ENCODE results near the gene PCGF3.
"Not testable (repeated sequence)": the region's sequence is repeated elsewhere in the genome, so short reads cannot be mapped to it uniquely, and the experiment has no call there.

Gene PCGF3

DNA sequence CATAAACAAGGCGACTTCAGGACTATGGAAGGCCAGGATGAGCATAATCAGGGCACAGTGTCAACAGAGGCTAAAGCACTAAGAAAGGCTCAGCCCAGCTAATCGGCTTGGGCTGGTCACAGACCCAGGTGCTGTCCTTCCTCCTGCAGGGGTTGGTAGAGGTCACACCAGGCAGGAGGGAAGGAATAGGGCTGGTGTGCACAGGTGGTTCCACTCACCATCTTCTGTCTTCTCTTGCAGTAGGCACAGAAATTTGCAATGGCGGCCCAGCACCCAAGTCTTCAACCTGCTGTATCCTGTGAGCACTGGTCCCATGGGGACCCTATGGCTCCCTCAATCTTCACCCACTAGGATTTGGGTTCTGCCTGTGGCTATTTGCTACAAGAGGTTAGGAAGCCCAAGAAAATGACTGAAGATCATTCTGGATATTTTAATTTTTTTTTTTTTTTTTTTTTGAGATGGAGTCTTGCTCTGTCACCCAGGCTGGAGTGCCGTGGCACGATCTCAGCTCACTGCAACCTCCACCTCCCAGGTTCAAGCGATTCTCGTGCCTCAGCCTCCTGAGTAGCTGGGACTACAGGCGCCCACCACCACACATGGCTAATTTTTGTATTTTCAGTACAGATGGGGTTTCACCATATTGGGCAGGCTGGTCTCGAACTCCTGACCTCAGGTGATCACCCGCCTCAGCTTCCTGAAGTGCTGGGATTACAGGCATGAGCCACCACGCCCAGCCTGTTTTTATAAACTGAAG lies 35.6 kb upstream of the PCGF3 start:
- DNase-seq, result not testable (repeated sequence)

DNA sequence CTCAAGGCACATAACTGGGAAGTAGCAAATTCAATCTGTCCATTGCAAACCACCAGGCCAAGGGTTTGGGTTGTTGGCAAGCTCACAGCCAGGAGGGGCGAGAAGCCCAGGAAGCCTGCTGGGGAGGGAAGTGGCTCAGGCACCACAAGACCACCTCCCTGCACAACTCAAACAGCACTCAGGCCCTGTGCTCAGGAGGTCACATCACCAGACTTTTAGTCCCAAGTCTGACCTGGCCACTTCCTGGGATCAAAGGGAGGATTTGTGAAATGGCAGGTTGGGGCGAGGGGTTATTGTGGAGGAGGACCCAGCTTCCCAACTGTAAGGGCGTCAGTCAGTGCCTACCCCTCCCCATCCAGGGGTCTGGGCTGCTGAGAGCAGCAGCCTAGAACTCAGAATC lies 33.9 kb upstream of the PCGF3 start:
- DNase-seq, result no peak

- DNase-seq, result no peak
Measured at GRCh38 chr4:673349-674091, 32.1 kb upstream of the PCGF3 start.

DNA sequence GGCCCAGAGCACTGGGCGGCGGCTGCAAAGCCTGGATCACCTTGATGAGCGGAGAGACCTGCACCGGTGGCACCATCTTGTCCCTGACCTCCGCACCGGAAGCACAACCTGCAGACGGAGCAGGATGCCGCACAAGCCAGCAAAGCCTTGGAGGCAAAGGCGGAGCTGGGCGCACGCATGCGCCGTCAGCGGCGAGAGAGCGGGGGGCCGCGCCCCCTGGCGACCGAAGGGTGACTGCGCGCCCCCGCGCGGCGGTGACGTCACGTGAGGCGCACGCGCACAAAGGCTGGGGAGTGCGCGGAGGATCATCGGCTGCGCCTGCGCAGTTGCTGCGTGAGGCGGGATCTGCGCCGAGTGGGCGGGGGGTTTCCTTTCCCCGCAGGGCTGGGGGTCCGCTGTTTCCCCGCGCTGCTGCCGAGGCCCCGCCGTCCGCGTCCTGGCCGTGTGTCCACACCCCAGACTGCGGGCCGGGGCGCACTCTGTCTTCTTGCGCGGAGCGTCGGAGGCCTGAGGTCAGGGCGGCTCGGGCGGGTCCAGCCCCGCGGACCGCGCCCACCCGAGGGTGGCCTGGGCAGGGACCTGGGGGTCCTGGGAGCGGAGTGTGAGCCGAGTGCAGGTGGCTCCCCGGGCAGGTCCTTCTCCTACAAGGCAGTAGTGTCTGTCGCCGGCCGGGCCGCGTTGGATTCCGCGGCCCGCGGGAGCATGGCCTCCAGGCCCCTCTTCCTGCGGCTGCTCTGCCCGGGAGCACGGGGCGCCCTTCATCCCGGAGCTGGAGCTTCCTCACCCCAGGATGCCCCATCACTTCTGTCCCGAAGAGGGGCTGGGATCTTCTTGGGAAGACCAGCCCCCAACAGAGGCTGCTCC lies 31.2 kb upstream of the PCGF3 start, which contains the start of the genes ATP5ME and MYL5:
TSS of gene ATP5ME (minus strand) at position 105 of the 864 bp plus-strand sequence. CDS start at position 76, 29 bp downstream.
TSS of gene MYL5 (plus strand) at position 371 of the 864 bp plus-strand sequence. CDS start 3,485 bp downstream, outside the sequence.
- DNase-seq, result peak; percentile 97

- DNase-seq, result no peak
Measured at GRCh38 chr4:675036-675882, 30.4 kb upstream of the PCGF3 start.

DNA sequence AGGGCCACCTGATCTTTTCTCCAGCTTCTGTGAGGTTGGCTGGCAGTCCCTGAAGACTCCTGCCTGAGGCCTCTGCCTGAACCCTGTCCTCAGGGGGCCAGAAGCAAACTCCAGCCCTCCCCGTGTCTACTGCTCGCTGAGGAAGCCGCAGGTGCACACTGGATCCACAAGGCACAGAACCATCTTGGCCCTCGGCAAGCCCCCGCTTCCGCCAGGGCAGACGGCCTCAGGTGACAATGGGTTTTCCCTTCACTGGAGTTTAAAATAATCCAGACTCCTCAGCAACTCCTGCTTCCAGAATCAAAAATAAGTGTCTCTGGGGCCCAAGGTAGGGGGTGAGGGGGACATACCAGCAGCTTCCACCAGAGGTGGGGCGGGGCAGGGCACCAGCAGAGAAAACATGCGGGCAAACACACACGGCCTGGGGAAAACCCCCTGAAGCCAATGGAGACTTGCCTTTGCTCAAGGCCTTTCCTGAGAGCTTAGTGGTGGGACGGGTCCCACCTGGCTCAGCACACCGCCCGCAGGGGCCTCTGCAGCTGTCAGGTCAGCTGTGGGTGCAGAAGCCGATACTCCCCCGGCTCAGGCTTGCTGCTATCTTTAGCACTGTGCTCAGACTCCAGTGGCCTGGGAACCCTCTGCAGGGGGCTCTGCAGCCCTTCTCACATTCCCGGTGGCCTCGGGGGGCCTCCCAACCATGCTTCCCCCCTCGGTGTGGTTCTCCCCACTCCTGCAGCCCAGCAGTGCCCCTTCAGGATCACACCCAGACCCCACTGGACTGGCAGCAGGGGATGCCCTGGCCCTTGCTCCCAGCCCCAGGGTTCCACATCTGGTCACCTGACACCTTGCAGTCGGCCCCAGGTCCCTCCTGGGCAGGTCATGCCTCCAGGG lies 29.4 kb upstream of the PCGF3 start:
- DNase-seq, result no peak

GRCh38 chr4:676871-677235 lies 28.8 kb upstream of the PCGF3 start:
- DNase-seq, result no peak

GRCh38 chr4:677431-678293 lies 28.0 kb upstream of the PCGF3 start:
- DNase-seq, result no peak

- no peak for DNase-seq
Measured at GRCh38 chr4:678331-679103, 27.1 kb upstream of the PCGF3 start.

GRCh38 chr4:679104-679481 lies 26.5 kb upstream of the PCGF3 start:
- no peak for DNase-seq

GRCh38 chr4:679629-680028 lies 26.0 kb upstream of the PCGF3 start:
- no peak for DNase-seq

DNA sequence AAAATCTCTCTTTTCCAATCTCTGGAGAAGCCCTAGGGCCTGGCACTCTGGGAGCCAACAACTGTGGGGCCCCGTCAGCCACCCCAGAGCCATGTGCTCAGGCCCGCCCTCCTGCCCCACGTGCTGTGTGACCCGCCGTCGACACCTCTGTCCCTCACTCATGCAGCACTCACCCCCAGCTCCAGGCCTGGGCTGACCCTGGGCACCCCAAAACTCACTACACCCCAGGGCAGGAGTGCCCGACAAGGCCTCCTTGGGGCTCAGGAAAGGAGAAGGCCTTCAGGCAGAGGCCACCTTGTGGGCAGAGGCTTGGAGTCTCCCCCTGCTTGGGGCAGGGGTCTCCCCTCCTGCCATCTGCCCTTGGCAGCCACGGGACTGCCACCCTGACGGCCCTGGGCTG lies 25.5 kb upstream of the PCGF3 start:
- DNase-seq, result no peak

DNA sequence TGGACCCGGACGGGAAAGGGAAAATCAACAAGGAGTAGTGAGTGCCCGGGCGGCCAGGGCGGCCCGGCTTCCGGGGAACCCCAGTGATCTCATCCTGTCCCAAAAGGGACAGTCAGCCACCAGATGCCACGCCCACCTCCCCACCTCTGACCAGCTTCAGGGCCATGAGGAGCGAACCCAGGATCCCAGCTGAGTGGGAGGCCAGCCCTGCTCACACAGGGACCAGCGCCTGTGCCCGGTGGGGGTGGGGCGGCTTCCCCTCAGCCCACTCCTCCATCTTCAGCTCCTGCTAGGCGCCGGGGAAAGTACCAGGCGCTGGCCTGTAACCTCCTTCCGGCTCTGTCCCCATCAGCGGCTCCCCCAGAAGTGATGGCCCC lies 25.1 kb upstream of the PCGF3 start:
- DNase-seq, result no peak

- DNase-seq, result peak; percentile 33
Measured at GRCh38 chr4:680928-681645, 24.5 kb upstream of the PCGF3 start.

DNA sequence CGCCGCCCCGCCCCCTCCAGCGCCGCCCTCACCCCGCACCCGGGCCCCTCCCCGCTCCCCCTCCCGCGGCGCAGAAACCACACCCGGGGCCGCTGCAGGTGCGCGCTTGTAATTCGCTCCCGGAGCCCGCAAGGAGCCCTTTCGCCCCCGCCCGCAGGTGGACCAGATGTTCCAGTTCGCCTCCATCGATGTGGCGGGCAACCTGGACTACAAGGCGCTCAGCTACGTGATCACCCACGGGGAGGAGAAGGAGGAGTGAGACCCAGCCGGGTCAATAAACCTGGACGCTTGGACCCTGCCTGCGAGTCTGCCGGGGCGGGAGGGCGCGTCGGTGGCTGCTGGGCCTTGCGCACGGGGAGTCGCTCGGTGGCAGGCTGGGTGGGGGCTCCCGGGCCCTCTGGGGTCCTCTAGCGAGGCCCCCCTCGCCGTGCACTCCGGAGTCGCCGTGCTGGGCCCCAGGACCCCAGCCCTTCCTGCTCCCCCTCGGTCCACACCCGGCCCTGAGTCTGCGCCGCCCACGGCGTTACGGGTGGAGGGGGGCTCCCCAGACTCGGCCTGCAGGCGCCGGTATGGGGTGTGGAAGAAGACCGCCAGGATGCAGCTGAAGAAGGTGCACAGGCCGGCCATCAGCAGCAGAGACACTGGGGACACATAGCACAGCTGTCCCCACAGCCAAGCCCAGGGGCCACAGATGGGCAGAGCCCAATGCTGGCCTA lies 23.7 kb upstream of the PCGF3 start:
- DNase-seq, result peak; percentile 43

GRCh38 chr4:682490-683172 lies 23.0 kb upstream of the PCGF3 start:
- DNase-seq, result no peak

GRCh38 chr4:683247-683897 lies 22.3 kb upstream of the PCGF3 start:
- DNase-seq, result no peak
